Upper lobe of right lung (tissue), 1 donor: ENCODE measurements around the gene ADCK2. TPM values are rescaled to one million over a fixed set of nuclear protein-coding genes. Genes with fewer than 3 reads are reported as not detected.

Experiments used
- ATAC-seq: fragments of 200-7000 bp; cut with Tn5 transposase; one replicate; pipeline ENCODE4 v1.9.1; 2020; ENCODE audit warnings: mild to moderate bottlenecking, moderate library complexity
- DNase-seq: peaks from one replicate; pipeline ENCODE4 v3.0.0-alpha.2; 2020
- H3K27ac ChIP-seq: fragments of 200-600 bp; one replicate; pipeline ENCODE4 v1.8.0; 2022
- H3K27me3 ChIP-seq: fragments of 200-600 bp; one replicate; pipeline ENCODE4 v1.8.0; 2022; ENCODE audit warnings: mild to moderate bottlenecking
- H3K36me3 ChIP-seq: fragments of 200-600 bp; one replicate; pipeline ENCODE4 v1.8.0; 2022
- H3K4me1 ChIP-seq: fragments of 200-600 bp; one replicate; pipeline ENCODE4 v1.8.0; 2022
- H3K4me3 ChIP-seq: fragments of 200-600 bp; one replicate; pipeline ENCODE4 v1.8.0; 2022; ENCODE audit warnings: mild to moderate bottlenecking
- H3K9me3 ChIP-seq: fragments of 200-600 bp; one replicate; pipeline ENCODE4 v1.8.0; 2022
- CTCF ChIP-seq: fragments of 200-600 bp; IDR thresholded peaks from one replicate; pipeline ENCODE4 v1.8.0; 2022; ENCODE audit warnings: antibody characterized with exemption
- intact Hi-C: fragments of 100-400 bp; cut with DNase I; formaldehyde crosslinking; loops from one replicate; pipeline ENCODE4 v1.11.0; 2022
- total RNA-seq: library from RNA; stranded (reverse); fragmentation: NEBNext Ultra II Directional; extraction: Animal tissue kit (Norgen Biotek cat#: 25700); gene quantifications from one replicate; pipeline ENCODE4 v1.2.1, GENCODE V29; 2021
- donor health status: DM: no; HTN: yes; CAD: no; lungs with severe emphysema.

The ADCK2 gene
- total RNA-seq, 1 donor from 2014 or later, result 18.2 TPM

- Histone ChIP-seq H3K27me3 (no peaks in the 10 kb centered on the region), H3K4me1 (peaks cover 26% of the 10 kb centered on the region), H3K27ac (peak overlapping the region; percentile 8), H3K36me3 (no peaks in the 10 kb centered on the region), H3K4me3 (no peak overlapping the region), H3K9me3 (no peaks in the 10 kb centered on the region)
- intact Hi-C loops, result no loop called here
- DNase-seq (no peak), ATAC-seq (no peak)
- TF ChIP-seq CTCF, result no peak
Measured at GRCh38 chr7:140631021-140631420, 41.7 kb upstream of the ADCK2 start.

- Histone ChIP-seq H3K4me1 (peaks cover 26% of the 10 kb centered on the region), H3K27me3 (no peaks in the 10 kb centered on the region), H3K27ac (peak overlapping the region; percentile 8), H3K4me3 (no peak overlapping the region), H3K36me3 (no peaks in the 10 kb centered on the region), H3K9me3 (no peaks in the 10 kb centered on the region)
- no peak for ATAC-seq
- intact Hi-C loops, result no loop called here
- DNase-seq, result no peak
- no peak for TF ChIP-seq CTCF
Measured at GRCh38 chr7:140631602-140632001, 41.1 kb upstream of the ADCK2 start.

- DNase-seq (no peak), ATAC-seq (no peak)
- Histone ChIP-seq H3K9me3 (no peaks in the 10 kb centered on the region), H3K4me3 (no peak overlapping the region), H3K4me1 (peaks cover 10% of the 10 kb centered on the region), H3K27me3 (peaks cover 16% of the 10 kb centered on the region), H3K36me3 (no peaks in the 10 kb centered on the region), H3K27ac (no peak overlapping the region)
- intact Hi-C loops, result no loop called here
- TF ChIP-seq CTCF, result no peak
Measured at GRCh38 chr7:140635345-140635744, 37.4 kb upstream of the ADCK2 start.

- no peaks in the 10 kb centered on the region for H3K36me3 ChIP-seq
- ATAC-seq (no peak), DNase-seq (no peak)
- TF ChIP-seq CTCF, result no peak
- intact Hi-C loops, result no loop called here
- no peak overlapping the region for H3K27ac ChIP-seq
- no peak overlapping the region for H3K4me3 ChIP-seq
- peaks cover 16% of the 10 kb centered on the region for H3K27me3 ChIP-seq
- H3K9me3 ChIP-seq, result no peaks in the 10 kb centered on the region
- peaks cover 9% of the 10 kb centered on the region for H3K4me1 ChIP-seq
Measured at GRCh38 chr7:140635816-140636215, 36.9 kb upstream of the ADCK2 start.

GRCh38 chr7:140637400-140637799 lies 35.3 kb upstream of the ADCK2 start:
- Histone ChIP-seq H3K4me3 (no peak overlapping the region), H3K27me3 (peaks cover 16% of the 10 kb centered on the region), H3K27ac (peak overlapping the region; percentile 42), H3K36me3 (no peaks in the 10 kb centered on the region), H3K4me1 (peaks cover 2% of the 10 kb centered on the region), H3K9me3 (no peaks in the 10 kb centered on the region)
- intact Hi-C loops, result no loop called here
- no peak for TF ChIP-seq CTCF
- no peak for DNase-seq
- ATAC-seq, result no peak

GRCh38 chr7:140638173-140638791 lies 34.5 kb upstream of the ADCK2 start:
- Histone ChIP-seq H3K9me3 (no peaks in the 10 kb centered on the region), H3K4me1 (peaks cover 2% of the 10 kb centered on the region), H3K27ac (peak overlapping the region; percentile 76), H3K36me3 (no peaks in the 10 kb centered on the region), H3K4me3 (peak overlapping the region; percentile 62), H3K27me3 (peaks cover 23% of the 10 kb centered on the region)
- intact Hi-C loops, result no loop called here
- TF ChIP-seq CTCF, result no peak
- peak; percentile 16 for ATAC-seq
- no peak for DNase-seq
